ENCODE data around the gene MRPS21.

GRCh38 chr1:150281221-150281757 lies 12.4 kb upstream of the MRPS21 start:
- TF ChIP-seq CTCF (IDR thresholded peaks at IDR 0.05; ENCODE audit: insufficient read depth, low read depth, low read length) (peak; percentile 54), EZH2 (IDR thresholded peaks at IDR 0.05; ENCODE audit: insufficient read depth, low read length) (no peak)

All from astrocyte (in vitro differentiated cells and primary cell).